Measurements from ENCODE around the gene SYT1. TPM values are rescaled to one million over a fixed set of nuclear protein-coding genes. Genes with fewer than 3 reads are reported as not detected.
A peak's percentile ranks its signal among the peaks of the same experiment; 100 is the strongest.

Gene SYT1
- total and polyA plus RNA-seq, 2 experiments from 2014 or later, result 48.7 to 51.7 TPM

GRCh38 chr12:78853231-78853630 is 11.3 kb upstream of the SYT1 start:
- Histone ChIP-seq H3K27ac (ENCODE audit: low read depth) (no peak overlapping the region), H3K9me2 (ENCODE audit: insufficient read depth) (no peaks in the 10 kb centered on the region), H3K36me3 (ENCODE audit: insufficient read depth) (no peaks in the 10 kb centered on the region), H3K27me3 (ENCODE audit: insufficient read depth) (no peaks in the 10 kb centered on the region), H3K4me2 (no peak overlapping the region), H3K4me3 (no peak overlapping the region), H4K20me1 (replicated peaks; ENCODE audit: insufficient read depth) (no peaks in the 10 kb centered on the region), H3F3A (replicated peaks; ENCODE audit: low read depth) (no peaks in the 10 kb centered on the region), H2AFZ (peak overlapping the region; percentile 28; the same call in 1 of the 2 replicates), H3K4me1 (ENCODE audit: insufficient read depth) (no peaks in the 10 kb centered on the region), H3K79me2 (replicated peaks; ENCODE audit: insufficient read depth) (no peaks in the 10 kb centered on the region)
- ATAC-seq, result no peak
- TF ChIP-seq EZH2 (IDR thresholded peaks at IDR 0.05; ENCODE audit: low read depth, unreplicated experiment) (no peak), CTCF (conservative IDR thresholded peaks at IDR 0.05; ENCODE audit: low read depth in 2 of 2) (no peak), POLR2AphosphoS5 (IDR thresholded peaks at IDR 0.05; ENCODE audit: low read depth) (no peak), STAT1 (IDR thresholded peaks at IDR 0.05; ENCODE audit: unreplicated experiment) (no peak), ZNF462 (CRISPR knock-in tag; IDR thresholded peaks at IDR 0.05) (no peak), ZNF114 (CRISPR knock-in tag; IDR thresholded peaks at IDR 0.05) (no peak), ETS1 (IDR thresholded peaks at IDR 0.05) (no peak), NANOG (IDR thresholded peaks at IDR 0.05; ENCODE audit: borderline replicate concordance) (no peak), EZH2phosphoT487 (IDR thresholded peaks at IDR 0.05; ENCODE audit: unreplicated experiment) (no peak), REST (IDR thresholded peaks at IDR 0.05; ENCODE audit: unreplicated experiment) (no peak), JUNB (IDR thresholded peaks at IDR 0.05; ENCODE audit: unreplicated experiment) (no peak), ZNF331 (CRISPR knock-in tag; IDR thresholded peaks at IDR 0.05; ENCODE audit: low read depth) (no peak), CREB1 (CRISPR knock-in tag; IDR thresholded peaks at IDR 0.05; ENCODE audit: low read depth) (no peak)
- peaks cover 15% of the 10 kb centered on the region; the same call in 2 of the 3 replicates for H3K9me3 Mint-ChIP-seq
- H3K27ac Mint-ChIP-seq, result no peak overlapping the region
- no peaks in the 10 kb centered on the region for H3K27me3 Mint-ChIP-seq (ENCODE audit: insufficient read depth, low read depth, poor library complexity)
- H3K4me1 Mint-ChIP-seq, result no peaks in the 10 kb centered on the region
- DNase-seq (ENCODE audit: low spot score), result no peak
- no peak overlapping the region for H3K4me3 Mint-ChIP-seq
- H3K36me3 Mint-ChIP-seq (ENCODE audit: low read depth), result peaks cover 9% of the 10 kb centered on the region; the same call in 2 of the 3 replicates
